Naive B cell (primary cell): Measurements from ENCODE around the gene CLDN8. TPM values are rescaled to one million over a fixed set of nuclear protein-coding genes. Genes with fewer than 3 reads are reported as not detected.

Experiments
- ATAC-seq, 2 donors: fragments of 150-1000 bp; cut with Tn5 transposase; 2 replicates each; pipeline ENCODE4 v1.10.0; 2021; ENCODE audit warnings: low read depth in 2 of 2, mild to moderate bottlenecking in 2 of 2, moderate library complexity in 2 of 2
- DNase-seq: peaks from one replicate; pipeline ENCODE4 v3.0.0; 2022
- H3K27ac Mint-ChIP-seq, 6 donors: one replicate each; pipeline ENCODE4 v1.8.0; 2020 to 2022; ENCODE audit warnings: mild to moderate bottlenecking in 6 of 6, mixed read lengths in 6 of 6, moderate library complexity in 5 of 6, inconsistent platforms in 2 of 6
- H3K27me3 Mint-ChIP-seq, 3 donors: one replicate each; pipeline ENCODE4 v1.8.0; 2021 to 2022; ENCODE audit warnings: mixed read lengths in 3 of 3, mild to moderate bottlenecking in 1 of 3
- H3K36me3 Mint-ChIP-seq, 2 donors: one replicate each; pipeline ENCODE4 v1.8.0; 2020 to 2022; ENCODE audit warnings: mixed read lengths in 2 of 2, inconsistent platforms in 1 of 2, mild to moderate bottlenecking in 1 of 2
- H3K4me1 Mint-ChIP-seq, 3 donors: one replicate each; pipeline ENCODE4 v1.8.0; 2020 to 2022; ENCODE audit warnings: mixed read lengths in 3 of 3, inconsistent platforms in 1 of 3, mild to moderate bottlenecking in 1 of 3, moderate library complexity in 1 of 3
- H3K4me3 Mint-ChIP-seq, 8 donors: one replicate each; pipeline ENCODE4 v1.8.0; 2020 to 2022; ENCODE audit warnings: mild to moderate bottlenecking in 8 of 8, mixed read lengths in 8 of 8, moderate library complexity in 8 of 8, inconsistent platforms in 2 of 8
- H3K9me3 Mint-ChIP-seq, 7 donors: one replicate each; pipeline ENCODE4 v1.8.0; 2020 to 2022; ENCODE audit warnings: mixed read lengths in 7 of 7, mild to moderate bottlenecking in 5 of 7, inconsistent platforms in 2 of 7, moderate library complexity in 1 of 7
- polyA plus RNA-seq, 6 donors: library from polyadenylated mRNA; unstranded; fragments of 300-500 nt; fragmentation: Illumina TruSeq; gene quantifications; one replicate each; pipeline ENCODE4 v1.2.3, GENCODE V29; 2021; ENCODE audit warnings: low read depth in 6 of 6

The CLDN8 gene
- not detected for polyA plus RNA-seq

- H3K27me3 Mint-ChIP-seq, result no peaks in the 10 kb centered on the region
- no peak within 1 kb of the TSS for H3K27ac Mint-ChIP-seq
- H3K4me3 Mint-ChIP-seq, result no peak within 1 kb of the TSS
- peaks cover 0 to 2% (median 0%) of the 10 kb centered on the region in 7 donors for H3K9me3 Mint-ChIP-seq
- DNase-seq, result no peak
- H3K36me3 Mint-ChIP-seq, result no peaks in the 10 kb centered on the region
- H3K4me1 Mint-ChIP-seq, result no peaks in the 10 kb centered on the region
- no peak for ATAC-seq
Measured at GRCh38 chr21:30216041-30216723, at the start of gene CLDN8. CLDN8 (minus strand) TSS chr21:30216097; CDS start chr21:30215925, 172 bp downstream.

DNA sequence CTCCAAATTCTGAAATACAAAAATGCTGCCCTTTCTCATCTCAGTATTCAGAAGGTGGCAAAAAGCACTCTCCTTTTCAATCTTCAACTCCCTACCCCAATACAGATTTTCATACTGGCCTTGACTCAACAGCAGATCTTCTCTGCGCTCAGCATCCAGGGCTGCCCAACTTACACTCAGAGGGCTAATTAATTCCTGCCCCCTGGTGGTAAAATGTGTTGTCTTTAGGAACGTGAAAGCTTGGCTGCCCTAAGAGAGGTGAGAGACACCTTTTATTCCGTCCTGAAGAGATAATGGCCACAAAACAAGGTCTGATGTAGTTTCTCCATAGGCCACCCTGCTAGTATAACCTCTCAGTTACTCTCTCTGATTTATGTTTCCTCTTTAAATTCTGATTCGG, 41.9 kb upstream of the CLDN8 start:
- H3K4me3 Mint-ChIP-seq, result no peak overlapping the region
- no peak overlapping the region for H3K27ac Mint-ChIP-seq
- peaks cover 0 to 5% (median 3%) of the 10 kb centered on the region in 7 donors for H3K9me3 Mint-ChIP-seq
- H3K27me3 Mint-ChIP-seq, result no peaks in the 10 kb centered on the region
- no peak for DNase-seq
- ATAC-seq, result no peak
- no peaks in the 10 kb centered on the region for H3K36me3 Mint-ChIP-seq
- no peaks in the 10 kb centered on the region for H3K4me1 Mint-ChIP-seq

DNA sequence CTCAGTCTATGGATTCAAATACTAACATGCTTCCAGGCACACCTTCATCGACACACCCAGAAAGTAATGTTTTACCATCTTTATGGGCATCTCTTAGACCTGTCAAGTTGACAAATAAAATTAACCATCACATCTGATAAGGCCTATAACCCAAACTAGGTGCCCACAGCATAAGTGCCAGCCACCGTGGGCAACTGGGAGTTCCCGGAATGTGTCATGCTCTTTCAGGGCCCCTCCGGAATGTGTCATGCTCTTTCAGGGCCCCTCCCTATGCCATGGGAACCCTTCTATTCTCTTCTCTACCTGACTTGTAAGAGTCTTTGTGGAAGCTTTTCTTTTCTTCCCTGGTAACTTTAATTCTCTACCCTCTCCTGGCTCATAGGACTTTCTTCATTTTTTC, 40.2 kb upstream of the CLDN8 start:
- no peaks in the 10 kb centered on the region for H3K27me3 Mint-ChIP-seq
- H3K4me3 Mint-ChIP-seq, result peak overlapping the region in 1 of 8 donors; percentile 36
- H3K4me1 Mint-ChIP-seq, result no peaks in the 10 kb centered on the region
- ATAC-seq (no peak), DNase-seq (no peak)
- H3K36me3 Mint-ChIP-seq, result no peaks in the 10 kb centered on the region
- peaks cover 0 to 5% (median 3%) of the 10 kb centered on the region in 7 donors for H3K9me3 Mint-ChIP-seq
- no peak overlapping the region for H3K27ac Mint-ChIP-seq

GRCh38 chr21:30255679-30256078, 39.8 kb upstream of the CLDN8 start:
- DNase-seq, result no peak
- no peak for ATAC-seq
- no peaks in the 10 kb centered on the region for H3K36me3 Mint-ChIP-seq
- no peaks in the 10 kb centered on the region for H3K4me1 Mint-ChIP-seq
- H3K27ac Mint-ChIP-seq, result no peak overlapping the region
- H3K4me3 Mint-ChIP-seq, result no peak overlapping the region
- H3K9me3 Mint-ChIP-seq, result peaks cover 0 to 5% (median 3%) of the 10 kb centered on the region in 7 donors
- H3K27me3 Mint-ChIP-seq, result no peaks in the 10 kb centered on the region

- no peaks in the 10 kb centered on the region for H3K36me3 Mint-ChIP-seq
- no peak overlapping the region for H3K4me3 Mint-ChIP-seq
- peaks cover 0 to 7% (median 0%) of the 10 kb centered on the region in 7 donors for H3K9me3 Mint-ChIP-seq
- no peaks in the 10 kb centered on the region for H3K27me3 Mint-ChIP-seq
- DNase-seq, result no peak
- H3K4me1 Mint-ChIP-seq, result no peaks in the 10 kb centered on the region
- ATAC-seq, result no peak
- H3K27ac Mint-ChIP-seq, result no peak overlapping the region
Measured at GRCh38 chr21:30251781-30252180, 35.9 kb upstream of the CLDN8 start.

GRCh38 chr21:30249936-30250335, 34.0 kb upstream of the CLDN8 start:
- Mint-ChIP-seq H3K9me3 (peaks cover 0 to 7% (median 0%) of the 10 kb centered on the region in 7 donors), H3K27ac (no peak overlapping the region), H3K4me3 (no peak overlapping the region), H3K36me3 (no peaks in the 10 kb centered on the region), H3K4me1 (no peaks in the 10 kb centered on the region), H3K27me3 (no peaks in the 10 kb centered on the region)
- DNase-seq, result no peak
- no peak for ATAC-seq

- DNase-seq, result no peak
- Mint-ChIP-seq H3K4me3 (no peak overlapping the region), H3K4me1 (no peaks in the 10 kb centered on the region), H3K36me3 (no peaks in the 10 kb centered on the region), H3K27ac (no peak overlapping the region), H3K9me3 (peaks cover 0 to 7% (median 0%) of the 10 kb centered on the region in 7 donors), H3K27me3 (no peaks in the 10 kb centered on the region)
- no peak for ATAC-seq
Measured at GRCh38 chr21:30248844-30249243, 32.9 kb upstream of the CLDN8 start.

DNA sequence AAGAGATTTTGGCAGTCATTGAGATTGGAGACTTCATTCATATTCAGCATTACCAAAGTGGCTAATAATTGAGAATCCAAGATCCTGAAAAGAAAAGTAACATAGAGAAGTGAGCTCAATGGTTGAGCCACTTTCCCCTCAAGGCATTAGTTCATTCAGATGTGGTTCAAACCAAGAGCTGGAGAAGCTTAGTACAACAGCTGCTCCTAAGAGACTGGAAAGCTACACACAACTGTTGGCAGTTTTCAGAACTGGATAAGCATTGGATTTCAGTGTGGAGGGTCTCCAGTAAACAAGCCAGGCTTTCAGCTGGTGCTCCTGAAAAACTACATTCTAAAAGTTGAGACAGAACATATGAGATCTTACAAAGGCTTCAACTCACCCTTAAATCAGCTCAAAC, 29.2 kb upstream of the CLDN8 start:
- DNase-seq (no peak), ATAC-seq (no peak)
- Mint-ChIP-seq H3K9me3 (peaks cover 0 to 7% (median 0%) of the 10 kb centered on the region in 7 donors), H3K4me3 (no peak overlapping the region), H3K27ac (no peak overlapping the region), H3K4me1 (no peaks in the 10 kb centered on the region), H3K27me3 (no peaks in the 10 kb centered on the region), H3K36me3 (no peaks in the 10 kb centered on the region)

DNA sequence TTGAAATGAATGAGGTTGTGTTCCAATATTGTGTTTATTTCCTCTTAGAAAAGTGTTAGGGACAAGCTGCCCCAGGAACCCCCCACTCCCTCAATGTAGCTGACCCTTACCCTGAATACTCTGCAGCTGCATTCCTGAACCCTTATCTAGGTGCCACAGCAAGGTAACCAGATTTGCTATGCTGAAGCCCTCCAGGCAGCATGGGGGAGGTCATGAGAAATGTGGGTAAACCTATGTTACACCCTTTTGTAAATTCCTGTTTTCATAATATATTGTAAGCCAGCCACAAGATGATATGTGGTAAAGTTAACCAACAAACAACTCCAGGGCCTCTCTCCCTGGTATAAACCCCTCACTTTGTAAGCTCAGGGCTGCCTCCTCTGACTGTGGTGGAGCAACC, 27.8 kb upstream of the CLDN8 start:
- Mint-ChIP-seq H3K27me3 (no peaks in the 10 kb centered on the region), H3K4me3 (no peak overlapping the region), H3K4me1 (no peaks in the 10 kb centered on the region), H3K9me3 (peaks cover 0 to 3% (median 0%) of the 10 kb centered on the region in 7 donors), H3K36me3 (no peaks in the 10 kb centered on the region), H3K27ac (no peak overlapping the region)
- ATAC-seq, result no peak
- DNase-seq, result no peak

DNA sequence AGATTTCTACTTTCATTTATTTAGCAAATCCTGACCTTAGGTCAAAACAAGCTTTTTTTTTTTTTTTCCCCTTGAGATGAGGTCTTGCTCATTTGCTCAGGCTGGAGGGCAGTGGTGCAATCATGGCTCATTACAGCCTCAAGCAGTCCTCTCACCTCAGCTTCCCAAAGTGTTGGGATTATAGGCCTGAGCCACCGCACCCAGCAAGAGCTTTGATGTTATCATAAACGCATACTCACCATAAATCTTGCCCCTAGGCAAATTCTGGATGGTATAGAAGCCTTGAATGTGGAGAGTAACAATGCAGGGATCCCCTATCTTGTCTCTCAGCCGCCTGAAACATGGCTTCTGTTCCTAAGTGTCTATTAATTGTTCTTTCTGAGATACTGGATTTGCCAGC, 24.8 kb upstream of the CLDN8 start:
- H3K4me3 Mint-ChIP-seq, result no peak overlapping the region
- ATAC-seq, result no peak
- H3K27me3 Mint-ChIP-seq, result no peaks in the 10 kb centered on the region
- H3K9me3 Mint-ChIP-seq, result peaks cover 0 to 3% (median 0%) of the 10 kb centered on the region in 7 donors
- H3K36me3 Mint-ChIP-seq, result no peaks in the 10 kb centered on the region
- H3K4me1 Mint-ChIP-seq, result no peaks in the 10 kb centered on the region
- no peak for DNase-seq
- peak overlapping the region in 1 of 6 donors; percentile 18 for H3K27ac Mint-ChIP-seq

- no peak overlapping the region for H3K4me3 Mint-ChIP-seq
- ATAC-seq, result no peak
- H3K27me3 Mint-ChIP-seq, result no peaks in the 10 kb centered on the region
- no peak overlapping the region for H3K27ac Mint-ChIP-seq
- no peaks in the 10 kb centered on the region for H3K4me1 Mint-ChIP-seq
- H3K9me3 Mint-ChIP-seq, result peaks cover 0 to 19% (median 1%) of the 10 kb centered on the region in 7 donors
- H3K36me3 Mint-ChIP-seq, result no peaks in the 10 kb centered on the region
- no peak for DNase-seq
Measured at GRCh38 chr21:30238168-30238567, 22.3 kb upstream of the CLDN8 start.

- no peak for ATAC-seq
- DNase-seq, result no peak
- Mint-ChIP-seq H3K4me3 (no peak overlapping the region), H3K36me3 (no peaks in the 10 kb centered on the region), H3K4me1 (no peaks in the 10 kb centered on the region), H3K27me3 (no peaks in the 10 kb centered on the region), H3K9me3 (peaks cover 0 to 19% (median 3%) of the 10 kb centered on the region in 7 donors), H3K27ac (no peak overlapping the region)
Measured at GRCh38 chr21:30234643-30235042, 18.7 kb upstream of the CLDN8 start.

- Mint-ChIP-seq H3K9me3 (peaks cover 0 to 19% (median 3%) of the 10 kb centered on the region in 7 donors), H3K36me3 (no peaks in the 10 kb centered on the region), H3K4me3 (no peak overlapping the region), H3K27ac (no peak overlapping the region), H3K27me3 (no peaks in the 10 kb centered on the region), H3K4me1 (no peaks in the 10 kb centered on the region)
- no peak for DNase-seq
- no peak for ATAC-seq
Measured at GRCh38 chr21:30234050-30234449, 18.2 kb upstream of the CLDN8 start.

- Mint-ChIP-seq H3K36me3 (no peaks in the 10 kb centered on the region), H3K4me3 (no peak overlapping the region), H3K27ac (no peak overlapping the region), H3K27me3 (no peaks in the 10 kb centered on the region), H3K4me1 (no peaks in the 10 kb centered on the region), H3K9me3 (peaks cover 0 to 19% (median 3%) of the 10 kb centered on the region in 7 donors)
- ATAC-seq (no peak), DNase-seq (no peak)
Measured at GRCh38 chr21:30233228-30234020, 17.5 kb upstream of the CLDN8 start.
